GM18858 (cell line): Measurements from ENCODE around the gene MRPL21.

Experiments used
- ATAC-seq: cut with Tn5 transposase; IDR thresholded peaks from one replicate; pipeline ENCODE4 v1.9.1; 2021; ENCODE audit not compliant: unreplicated experiment

MRPL21 gene

DNA sequence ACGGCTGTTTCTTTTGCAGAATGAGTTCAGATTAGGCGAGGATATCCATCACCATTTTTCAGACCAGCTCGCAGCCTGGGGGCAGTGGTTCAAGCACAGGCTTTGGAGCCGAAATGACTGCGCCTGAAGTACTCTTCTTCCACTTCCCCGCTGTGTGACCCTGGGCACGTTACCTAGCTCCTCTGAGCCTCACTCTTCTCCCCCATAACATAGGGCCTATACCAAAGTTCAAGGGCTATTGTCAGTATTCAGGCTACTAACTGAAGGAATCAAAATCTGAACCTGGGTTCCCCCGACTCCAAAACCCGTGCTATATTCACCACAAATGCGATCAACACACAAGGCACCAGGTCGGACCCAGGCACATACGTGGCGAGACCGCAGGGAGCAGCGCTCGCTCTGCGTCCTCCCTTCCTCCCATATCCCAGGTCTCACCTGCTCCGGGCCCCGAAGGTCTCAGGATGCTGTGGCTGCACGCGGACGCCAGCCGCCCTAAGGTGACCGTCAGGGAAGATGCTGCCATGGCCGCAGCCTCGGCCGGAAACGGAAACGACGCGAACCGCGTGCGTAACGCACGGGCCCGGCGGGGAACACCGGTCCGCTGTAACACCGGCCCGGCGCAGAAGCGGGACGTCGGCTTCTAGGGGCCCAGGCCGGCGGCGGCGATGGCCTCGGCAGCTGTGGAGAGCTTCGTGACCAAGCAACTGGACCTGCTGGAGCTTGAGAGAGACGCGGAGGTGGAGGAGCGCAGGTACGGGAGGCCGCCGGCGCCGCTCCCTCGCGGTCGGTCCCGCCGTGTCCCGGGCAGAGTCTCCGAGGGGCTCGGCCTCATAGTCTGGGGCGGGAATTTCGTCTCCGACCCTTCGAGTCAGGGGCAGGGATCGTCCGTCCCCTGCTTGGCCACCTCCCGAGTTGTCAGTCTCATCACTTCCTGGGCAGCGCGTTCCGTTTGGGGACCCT lies at the start of gene MRPL21, which contains the start of gene IGHMBP2:
MRPL21 (minus strand) TSS at position 545 of the 960 bp plus-strand sequence; CDS start at position 523, 22 bp downstream.
IGHMBP2 (plus strand) TSS at position 604 of the 960 bp plus-strand sequence; CDS start at position 666, 62 bp downstream.
- ATAC-seq, result peak; percentile 74

GRCh38 chr11:68950762-68951161 lies 47.1 kb upstream of the MRPL21 start:
- ATAC-seq, result no peak

GRCh38 chr11:68950270-68950669 lies 46.6 kb upstream of the MRPL21 start:
- no peak for ATAC-seq

DNA sequence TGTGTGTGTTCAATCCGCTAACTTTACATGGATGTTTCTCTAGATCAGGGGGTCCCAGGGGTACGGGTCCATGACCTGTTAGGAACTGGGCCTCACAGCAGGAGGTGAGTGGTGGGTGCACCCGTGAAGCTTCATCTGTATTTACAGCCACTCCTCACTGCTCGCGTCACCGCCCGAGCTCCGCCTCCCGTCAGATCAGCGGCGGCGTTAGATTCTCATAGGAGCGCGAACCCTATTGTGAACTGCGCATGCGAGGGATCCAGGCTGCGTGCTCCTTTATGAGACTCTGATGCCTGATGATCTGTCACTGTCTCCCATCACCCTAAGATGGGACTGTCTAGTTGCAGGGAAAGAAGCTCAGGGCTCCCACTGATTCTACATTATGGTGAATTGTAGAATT lies 45.3 kb upstream of the MRPL21 start:
- ATAC-seq, result no peak

- ATAC-seq, result no peak
Measured at GRCh38 chr11:68948496-68948895, 44.9 kb upstream of the MRPL21 start.

GRCh38 chr11:68947151-68947550 lies 43.5 kb upstream of the MRPL21 start:
- no peak for ATAC-seq

DNA sequence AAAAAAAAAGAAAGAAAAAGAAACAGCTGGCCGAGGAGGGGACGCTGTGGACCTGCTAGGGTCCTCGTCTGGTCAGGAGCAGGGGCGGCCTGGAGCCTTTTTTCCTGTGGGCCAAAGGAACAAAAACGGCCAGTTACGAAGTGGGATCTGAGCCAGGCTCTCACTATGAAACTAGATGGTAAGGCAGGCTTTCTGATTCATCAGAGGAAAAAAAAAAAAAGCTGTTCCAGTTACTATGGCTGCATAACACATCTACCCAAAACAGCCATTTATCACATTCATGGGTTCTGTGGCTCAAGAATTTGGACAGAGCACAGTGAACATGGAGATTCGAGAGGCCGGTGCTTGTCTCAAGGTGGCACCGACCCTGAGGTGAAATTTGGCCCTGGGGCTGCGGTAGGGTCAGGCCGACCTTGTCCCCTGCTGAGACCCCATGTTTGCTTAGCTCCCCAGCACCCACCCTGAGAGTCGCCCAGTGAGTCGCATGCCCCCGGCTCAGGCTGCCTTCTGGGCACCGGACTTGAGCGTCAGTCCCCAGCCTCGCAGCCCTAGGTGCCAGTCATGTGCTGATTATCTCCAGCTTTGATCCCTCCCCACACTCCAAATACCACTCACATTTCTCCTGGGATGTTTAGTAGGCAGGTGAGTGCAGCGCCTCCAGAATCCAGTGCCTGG lies 42.9 kb upstream of the MRPL21 start:
- no peak for ATAC-seq

GRCh38 chr11:68942751-68943271 lies 39.2 kb upstream of the MRPL21 start:
- ATAC-seq, result no peak

GRCh38 chr11:68942095-68942620 lies 38.5 kb upstream of the MRPL21 start:
- ATAC-seq, result no peak

GRCh38 chr11:68941324-68942094 lies 37.9 kb upstream of the MRPL21 start:
- ATAC-seq, result no peak

- ATAC-seq, result no peak
Measured at GRCh38 chr11:68940651-68941323, 37.2 kb upstream of the MRPL21 start.

- ATAC-seq, result no peak
Measured at GRCh38 chr11:68939583-68940555, 36.2 kb upstream of the MRPL21 start.

GRCh38 chr11:68938816-68939582 lies 35.4 kb upstream of the MRPL21 start:
- no peak for ATAC-seq

- no peak for ATAC-seq
Measured at GRCh38 chr11:68938088-68938487, 34.5 kb upstream of the MRPL21 start.

DNA sequence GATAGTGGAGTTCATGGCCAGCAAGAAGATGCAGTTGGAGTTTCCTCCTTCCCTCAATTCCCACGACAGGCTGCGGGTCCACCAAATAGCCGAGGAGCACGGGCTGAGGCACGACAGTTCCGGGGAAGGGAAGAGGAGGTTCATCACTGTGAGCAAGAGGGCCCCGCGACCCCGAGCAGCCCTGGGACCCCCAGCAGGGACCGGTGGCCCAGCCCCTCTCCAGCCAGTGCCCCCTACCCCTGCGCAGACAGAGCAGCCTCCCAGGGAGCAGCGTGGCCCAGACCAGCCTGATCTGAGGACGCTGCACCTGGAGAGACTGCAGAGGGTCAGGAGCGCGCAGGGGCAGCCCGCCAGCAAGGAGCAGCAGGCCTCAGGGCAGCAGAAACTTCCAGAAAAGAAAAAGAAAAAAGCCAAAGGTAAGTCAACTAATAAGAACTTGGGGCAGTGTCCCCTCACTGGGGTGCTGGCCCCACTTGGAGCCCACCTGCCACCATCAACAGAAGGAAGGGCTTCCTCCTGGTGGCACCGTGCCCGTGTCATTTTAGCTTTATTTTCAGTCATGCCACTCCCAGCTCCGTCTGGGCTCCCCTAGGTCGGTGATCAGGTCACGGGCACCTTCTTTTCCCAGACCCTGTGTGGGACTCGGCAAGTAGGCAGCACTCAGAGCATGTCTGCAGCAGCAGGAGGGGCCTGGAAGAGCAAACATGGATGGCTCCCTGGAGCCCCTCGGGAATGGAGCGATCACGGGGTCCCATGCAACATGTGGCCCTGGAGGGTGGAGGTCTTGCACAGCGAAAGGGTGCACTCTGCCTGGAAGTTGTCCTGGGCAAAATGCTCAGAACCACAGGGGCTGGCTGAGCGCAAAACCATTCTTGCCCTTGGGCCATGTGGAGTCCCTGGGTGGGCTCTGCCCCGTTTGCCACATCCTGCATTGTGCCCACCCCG lies 33.3 kb upstream of the MRPL21 start:
- no peak for ATAC-seq

DNA sequence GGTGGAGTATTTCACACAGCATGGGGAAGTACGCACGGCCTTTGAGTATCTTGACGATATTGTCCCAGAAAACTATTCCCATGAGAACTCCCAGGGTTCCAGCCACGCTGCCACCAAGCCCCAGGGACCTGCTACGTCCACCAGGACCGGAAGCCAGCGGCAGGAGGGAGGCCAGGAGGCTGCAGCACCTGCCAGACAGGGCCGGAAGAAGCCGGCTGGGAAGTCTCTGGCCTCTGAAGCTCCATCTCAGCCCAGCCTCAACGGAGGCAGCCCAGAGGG lies 32.7 kb upstream of the MRPL21 start:
- no peak for ATAC-seq
